ENCODE measurements around the gene CLHC1. TPM values are rescaled to one million over a fixed set of nuclear protein-coding genes. Genes with fewer than 3 reads are reported as not detected.
A peak's percentile ranks its signal among the peaks of the same experiment; 100 is the strongest.

CLHC1 gene
- total and polyA plus RNA-seq, 10 of the 15 experiments (the other 5 are each of a cell fraction or from before 2014, with no cell fraction given) = 2.6 to 6.8 (median 4.7) TPM

DNA sequence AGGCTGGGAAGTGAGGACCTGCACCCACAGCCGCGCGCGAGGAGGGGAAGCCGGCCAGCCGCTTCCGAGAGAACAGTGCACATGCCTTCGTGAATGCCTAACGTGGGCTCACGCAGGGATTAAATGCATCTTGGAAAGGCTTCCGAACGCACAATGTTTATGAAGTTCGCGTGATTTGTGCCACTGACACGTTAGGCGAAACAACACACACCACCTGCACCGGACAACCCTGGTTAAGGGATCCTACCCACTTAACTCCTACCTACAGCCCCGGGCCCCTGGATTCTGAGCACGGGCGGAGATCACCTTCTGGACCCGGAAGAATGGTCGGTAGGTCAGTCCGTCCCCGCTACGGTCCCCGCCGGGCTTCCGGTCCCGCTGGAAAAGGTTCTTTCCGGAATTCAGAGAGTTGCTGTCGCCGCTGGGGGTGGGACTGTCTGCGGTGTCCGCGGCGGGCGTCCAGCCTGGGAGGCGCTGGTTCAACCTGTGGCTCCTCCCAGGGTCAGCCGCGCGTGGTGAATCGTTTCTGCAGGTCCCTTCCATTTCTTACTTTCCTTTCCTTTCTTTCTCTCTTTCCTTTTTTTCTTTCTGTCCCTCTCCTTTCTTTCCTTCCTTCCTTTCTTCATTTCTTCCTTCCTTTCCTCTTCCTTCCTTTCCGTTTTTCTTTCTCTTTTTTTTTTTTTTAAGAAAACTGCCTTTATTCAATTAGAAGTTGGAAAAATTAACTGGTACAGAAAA lies 37.0 kb upstream of the CLHC1 start, which contains the start of gene MTIF2 (continued):
- no peak for TF ChIP-seq WRNIP1 (IDR thresholded peaks at IDR 0.05; ENCODE audit: borderline replicate concordance, low read depth, low read length)
- peak; percentile 81 for TF ChIP-seq TCF12 (IDR thresholded peaks at IDR 0.05; ENCODE audit: low read depth, low read length)
- TF ChIP-seq DPF2 (IDR thresholded peaks at IDR 0.05) = 0 out of 2 replicates have a peak, but pooled peaks have one; percentile 47
- TF ChIP-seq, protein P1, sequence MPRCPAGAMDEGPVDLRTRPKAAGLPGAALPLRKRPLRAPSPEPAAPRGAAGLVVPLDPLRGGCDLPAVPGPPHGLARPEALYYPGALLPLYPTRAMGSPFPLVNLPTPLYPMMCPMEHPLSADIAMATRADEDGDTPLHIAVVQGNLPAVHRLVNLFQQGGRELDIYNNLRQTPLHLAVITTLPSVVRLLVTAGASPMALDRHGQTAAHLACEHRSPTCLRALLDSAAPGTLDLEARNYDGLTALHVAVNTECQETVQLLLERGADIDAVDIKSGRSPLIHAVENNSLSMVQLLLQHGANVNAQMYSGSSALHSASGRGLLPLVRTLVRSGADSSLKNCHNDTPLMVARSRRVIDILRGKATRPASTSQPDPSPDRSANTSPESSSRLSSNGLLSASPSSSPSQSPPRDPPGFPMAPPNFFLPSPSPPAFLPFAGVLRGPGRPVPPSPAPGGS (IDR thresholded peaks at IDR 0.05; ENCODE audit: borderline replicate concordance, insufficient read depth, low read depth, low read length, poor library complexity, severe bottlenecking) = peak; percentile 38
- TF ChIP-seq, protein P2, sequence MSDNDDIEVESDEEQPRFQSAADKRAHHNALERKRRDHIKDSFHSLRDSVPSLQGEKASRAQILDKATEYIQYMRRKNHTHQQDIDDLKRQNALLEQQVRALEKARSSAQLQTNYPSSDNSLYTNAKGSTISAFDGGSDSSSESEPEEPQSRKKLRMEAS (IDR thresholded peaks at IDR 0.05; ENCODE audit: low read depth, low read length) = peak; percentile 48; the same call in 1 of the 2 replicates
- TF ChIP-seq, protein P3, sequence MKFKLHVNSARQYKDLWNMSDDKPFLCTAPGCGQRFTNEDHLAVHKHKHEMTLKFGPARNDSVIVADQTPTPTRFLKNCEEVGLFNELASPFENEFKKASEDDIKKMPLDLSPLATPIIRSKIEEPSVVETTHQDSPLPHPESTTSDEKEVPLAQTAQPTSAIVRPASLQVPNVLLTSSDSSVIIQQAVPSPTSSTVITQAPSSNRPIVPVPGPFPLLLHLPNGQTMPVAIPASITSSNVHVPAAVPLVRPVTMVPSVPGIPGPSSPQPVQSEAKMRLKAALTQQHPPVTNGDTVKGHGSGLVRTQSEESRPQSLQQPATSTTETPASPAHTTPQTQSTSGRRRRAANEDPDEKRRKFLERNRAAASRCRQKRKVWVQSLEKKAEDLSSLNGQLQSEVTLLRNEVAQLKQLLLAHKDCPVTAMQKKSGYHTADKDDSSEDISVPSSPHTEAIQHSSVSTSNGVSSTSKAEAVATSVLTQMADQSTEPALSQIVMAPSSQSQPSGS (IDR thresholded peaks at IDR 0.05; ENCODE audit: low read length) = peak; percentile 68; the same call in 1 of the 2 replicates
- TF ChIP-seq KLF5 (IDR thresholded peaks at IDR 0.05; ENCODE audit: partially characterized antibody) = peak; percentile 76
- TF ChIP-seq SREBF2 (IDR thresholded peaks at IDR 0.05; ENCODE audit: low read length) = peak; percentile 62; the same call in 1 of the 2 replicates
- no peak for TF ChIP-seq ASH2L (IDR thresholded peaks at IDR 0.05; ENCODE audit: borderline replicate concordance, low read depth)
- no peak for TF ChIP-seq SUPT20H (IDR thresholded peaks at IDR 0.05; ENCODE audit: borderline replicate concordance, control insufficient read depth, low read depth, low read length)
- peak; percentile 83 for TF ChIP-seq CREM (IDR thresholded peaks at IDR 0.05; ENCODE audit: low read depth)
- TF ChIP-seq FOS (IDR thresholded peaks at IDR 0.05; ENCODE audit: borderline replicate concordance, extremely low read depth, insufficient read length) = no peak
- peak; percentile 94 for TF ChIP-seq LARP7 (IDR thresholded peaks at IDR 0.05)
- TF ChIP-seq CUX1 (IDR thresholded peaks at IDR 0.05; ENCODE audit: insufficient replicate concordance, low read depth, low read length) = no peak
- TF ChIP-seq, protein P4, sequence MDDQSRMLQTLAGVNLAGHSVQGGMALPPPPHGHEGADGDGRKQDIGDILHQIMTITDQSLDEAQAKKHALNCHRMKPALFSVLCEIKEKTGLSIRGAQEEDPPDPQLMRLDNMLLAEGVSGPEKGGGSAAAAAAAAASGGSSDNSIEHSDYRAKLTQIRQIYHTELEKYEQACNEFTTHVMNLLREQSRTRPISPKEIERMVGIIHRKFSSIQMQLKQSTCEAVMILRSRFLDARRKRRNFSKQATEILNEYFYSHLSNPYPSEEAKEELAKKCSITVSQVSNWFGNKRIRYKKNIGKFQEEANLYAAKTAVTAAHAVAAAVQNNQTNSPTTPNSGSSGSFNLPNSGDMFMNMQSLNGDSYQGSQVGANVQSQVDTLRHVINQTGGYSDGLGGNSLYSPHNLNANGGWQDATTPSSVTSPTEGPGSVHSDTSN (IDR thresholded peaks at IDR 0.05; ENCODE audit: insufficient replicate concordance, low read depth, low read length) = no peak
- TF ChIP-seq RCOR1 (conservative IDR thresholded peaks at IDR 0.05; ENCODE audit: low read depth, low read length) = 0 out of 2 replicates have a peak, but pooled peaks have one; percentile 67
